GM10266 (cell line): ENCODE data around the gene METAP1.
"Not testable (repeated sequence)": the region's sequence is repeated elsewhere in the genome, so short reads cannot be mapped to it uniquely, and the experiment has no call there.

Experiments
- DNase-seq: peaks from one replicate; pipeline ENCODE4 v3.0.0; 2012; ENCODE audit errors: extremely low spot score
- TF ChIP-seq, protein P1 (sequence below): IDR thresholded peaks from 2 replicates; pipeline ENCODE4 v1.5.1; 2012; ENCODE audit warnings: mild to moderate bottlenecking, low read depth; ENCODE audit not compliant: control insufficient read depth, insufficient read depth; ENCODE audit errors: missing control alignments

The METAP1 gene

DNA sequence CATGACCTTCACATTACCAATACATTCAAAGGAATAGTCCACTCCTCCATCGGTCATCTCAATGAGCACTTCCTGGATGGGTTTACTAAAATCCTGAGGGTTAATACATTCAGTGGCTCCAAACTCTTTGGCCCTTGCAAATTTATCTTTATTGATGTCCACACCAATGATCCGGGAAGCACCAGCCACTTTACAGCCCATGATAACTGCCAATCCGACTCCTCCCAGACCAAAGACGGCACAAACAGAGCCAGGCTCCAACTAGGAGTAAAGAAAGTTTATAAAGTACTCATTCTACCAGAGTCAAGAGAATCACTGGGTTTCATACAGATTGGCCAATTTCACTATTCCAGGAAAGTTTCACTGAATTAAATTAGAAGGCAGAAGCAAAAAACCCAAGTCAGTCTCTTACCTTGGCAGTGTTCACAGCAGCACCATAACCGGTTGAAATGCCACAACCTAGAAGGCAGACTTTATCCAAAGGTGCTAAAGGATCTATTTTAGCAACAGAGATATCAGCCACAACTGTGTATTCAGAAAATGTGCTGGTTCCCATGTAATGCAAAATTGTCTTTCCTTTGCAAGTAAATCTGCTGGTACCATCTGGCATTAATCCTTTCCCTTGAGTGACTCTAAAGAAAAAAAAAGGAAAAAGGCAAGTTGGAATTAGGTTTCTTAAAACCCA, 80.9 kb downstream of the METAP1 start:
- TF ChIP-seq, protein P1, sequence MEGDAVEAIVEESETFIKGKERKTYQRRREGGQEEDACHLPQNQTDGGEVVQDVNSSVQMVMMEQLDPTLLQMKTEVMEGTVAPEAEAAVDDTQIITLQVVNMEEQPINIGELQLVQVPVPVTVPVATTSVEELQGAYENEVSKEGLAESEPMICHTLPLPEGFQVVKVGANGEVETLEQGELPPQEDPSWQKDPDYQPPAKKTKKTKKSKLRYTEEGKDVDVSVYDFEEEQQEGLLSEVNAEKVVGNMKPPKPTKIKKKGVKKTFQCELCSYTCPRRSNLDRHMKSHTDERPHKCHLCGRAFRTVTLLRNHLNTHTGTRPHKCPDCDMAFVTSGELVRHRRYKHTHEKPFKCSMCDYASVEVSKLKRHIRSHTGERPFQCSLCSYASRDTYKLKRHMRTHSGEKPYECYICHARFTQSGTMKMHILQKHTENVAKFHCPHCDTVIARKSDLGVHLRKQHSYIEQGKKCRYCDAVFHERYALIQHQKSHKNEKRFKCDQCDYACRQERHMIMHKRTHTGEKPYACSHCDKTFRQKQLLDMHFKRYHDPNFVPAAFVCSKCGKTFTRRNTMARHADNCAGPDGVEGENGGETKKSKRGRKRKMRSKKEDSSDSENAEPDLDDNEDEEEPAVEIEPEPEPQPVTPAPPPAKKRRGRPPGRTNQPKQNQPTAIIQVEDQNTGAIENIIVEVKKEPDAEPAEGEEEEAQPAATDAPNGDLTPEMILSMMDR: no peak
- DNase-seq: no peak

- DNase-seq: no peak
- TF ChIP-seq, protein P1: no peak
These were observed 81.7 kb downstream of the METAP1 start for GRCh38 chr4:99077177-99077576.

DNA sequence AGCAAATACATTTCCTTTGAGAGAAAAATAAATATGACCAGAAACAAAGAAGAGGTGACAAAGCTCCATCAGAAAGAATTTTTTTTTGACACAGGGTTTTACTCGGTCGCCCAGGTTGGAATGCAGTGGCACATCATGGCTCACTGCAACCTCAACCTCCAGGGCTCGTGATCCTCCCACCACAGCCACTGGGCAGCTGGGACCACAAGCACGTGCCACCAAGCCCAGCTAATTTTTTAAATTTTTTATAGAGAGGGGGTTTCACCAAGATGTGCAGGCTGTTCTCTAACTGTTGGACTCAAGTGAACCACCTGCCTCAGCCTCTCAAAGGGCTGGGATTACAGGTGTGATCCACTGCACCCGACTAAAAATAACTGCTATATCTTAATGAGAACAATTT, 82.8 kb downstream of the METAP1 start:
- TF ChIP-seq, protein P1: no peak
- no peak for DNase-seq

DNA sequence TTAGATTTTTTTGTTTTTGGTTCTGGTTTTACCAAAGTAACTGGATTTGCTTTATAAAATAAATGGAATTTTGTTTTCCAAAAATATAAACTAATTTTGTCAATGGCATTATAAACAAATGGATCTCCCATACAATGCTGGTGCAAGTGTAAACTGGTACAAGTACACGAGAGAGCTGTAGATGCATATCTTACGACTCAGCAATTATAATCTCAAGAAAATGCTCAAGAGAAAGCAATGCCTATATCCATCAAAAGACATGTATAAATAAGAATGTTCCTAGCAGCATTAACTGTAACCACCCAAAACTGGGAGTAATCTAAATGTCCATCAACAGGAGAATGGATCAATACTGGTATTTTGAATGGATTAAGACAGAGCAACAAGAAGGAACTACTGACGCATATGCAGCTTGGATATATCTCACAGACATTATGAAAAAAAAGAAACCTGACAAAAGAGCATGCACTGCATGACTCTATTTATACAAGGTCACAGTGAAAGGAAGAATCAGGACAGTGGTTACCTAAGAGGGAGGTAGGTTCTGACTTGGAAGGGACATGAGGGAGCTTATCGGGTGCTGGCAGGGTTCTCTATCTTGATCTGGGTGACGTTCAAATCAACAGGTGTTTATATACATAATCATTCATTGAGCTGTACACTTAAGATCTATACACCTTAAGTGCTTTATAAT, 83.6 kb downstream of the METAP1 start:
- TF ChIP-seq, protein P1: no peak
- no peak for DNase-seq

- no peak for DNase-seq
- TF ChIP-seq, protein P1: no peak
These were observed 84.2 kb downstream of the METAP1 start for GRCh38 chr4:99079625-99080295.

- not testable (repeated sequence) for DNase-seq
These were observed 85.3 kb downstream of the METAP1 start for GRCh38 chr4:99080869-99081268.

DNA sequence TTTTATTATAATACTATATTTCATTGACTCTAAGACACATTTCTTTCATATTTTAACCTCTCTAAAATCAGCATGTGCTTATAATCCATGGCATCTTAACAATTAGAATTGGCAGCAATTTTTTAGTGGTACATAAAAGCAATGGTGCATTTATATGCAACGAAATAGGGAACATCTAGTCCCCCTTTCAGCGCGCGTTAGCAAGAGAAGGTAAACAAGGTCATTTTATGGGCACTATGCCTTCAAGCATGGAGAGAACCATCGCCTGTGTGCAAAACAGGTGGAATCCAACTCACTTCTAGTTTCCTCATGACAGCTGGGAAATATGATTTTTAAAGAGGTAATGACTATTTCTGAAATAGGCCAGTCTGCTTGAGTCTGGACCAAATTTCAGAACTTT, 86.7 kb downstream of the METAP1 start:
- DNase-seq: no peak
- TF ChIP-seq, protein P1: no peak
